ENCODE data around the gene PSPC1.

GRCh38 chr13:19672990-19673389 lies 109.8 kb downstream of the PSPC1 start:
- no peak for TF ChIP-seq CTCF (optimal IDR thresholded peaks at IDR 0.05 in 1 of 3, IDR thresholded peaks at IDR 0.05 in 1 of 3, conservative IDR thresholded peaks at IDR 0.05 in 1 of 3; ENCODE audit: extremely low read depth in 1 of 3, insufficient read depth in 2 of 3, low read length in 3 of 3)
- TF ChIP-seq EZH2 (IDR thresholded peaks at IDR 0.05; ENCODE audit: low read length): no peak

Data from keratinocyte (primary cell).